Astrocyte (in vitro differentiated cells and primary cell): Measurements from ENCODE around the gene ZNF605. TPM values are rescaled to one million over a fixed set of nuclear protein-coding genes. Genes with fewer than 3 reads are reported as not detected.

Experiments used
- DNase-seq: peaks from one replicate; pipeline ENCODE4 v3.0.0-alpha.2; 2010; ENCODE audit warnings: low read depth
- FAIRE-seq: peaks from 2 replicates; lab custom pipeline; 2011; peaks lifted over from hg19 to GRCh38; lab: Jason Lieb, UNC
- H2AFZ ChIP-seq: 2 replicates; pipeline ENCODE4 v1.6.0; 2012; ENCODE audit warnings: low read depth, low read length, inconsistent platforms
- H3K27ac ChIP-seq: 2 replicates; pipeline ENCODE4 v1.5.1; 2011; ENCODE audit warnings: low read depth, low read length, inconsistent platforms
- H3K27me3 ChIP-seq: 2 replicates; pipeline ENCODE4 v1.6.0; 2011; ENCODE audit warnings: low read length, inconsistent platforms; ENCODE audit not compliant: insufficient read depth
- H3K36me3 ChIP-seq: 2 replicates; pipeline ENCODE4 v1.5.1; 2011; ENCODE audit warnings: low read length, inconsistent platforms; ENCODE audit not compliant: insufficient read depth
- H3K4me1 ChIP-seq: 2 replicates; pipeline ENCODE4 v1.5.1; 2011; ENCODE audit warnings: low read length, inconsistent platforms; ENCODE audit not compliant: insufficient read depth
- H3K4me2 ChIP-seq: 2 replicates; pipeline ENCODE4 v1.6.0; 2012; ENCODE audit warnings: low read length, inconsistent platforms
- H3K4me3 ChIP-seq: 2 replicates; pipeline ENCODE4 v1.5.1; 2011; ENCODE audit warnings: low read depth, mild to moderate bottlenecking, low read length, inconsistent platforms; ENCODE audit not compliant: insufficient read depth
- H3K79me2 ChIP-seq: 2 replicates; pipeline ENCODE4 v1.6.0; 2012; ENCODE audit warnings: mild to moderate bottlenecking, low read length, inconsistent platforms; ENCODE audit not compliant: insufficient read depth
- H3K9ac ChIP-seq: 2 replicates; pipeline ENCODE4 v1.6.0; 2012; ENCODE audit warnings: mild to moderate bottlenecking, low read length, inconsistent platforms
- H3K9me3 ChIP-seq: 2 replicates; pipeline ENCODE4 v1.5.1; 2012; ENCODE audit warnings: low read depth, mild to moderate bottlenecking, low read length, inconsistent platforms; ENCODE audit not compliant: insufficient read depth
- H4K20me1 ChIP-seq: 2 replicates; pipeline ENCODE4 v1.6.0; 2012; ENCODE audit warnings: low read length, inconsistent platforms; ENCODE audit not compliant: insufficient read depth
- H3K27ac Mint-ChIP-seq: one replicate; pipeline ENCODE4 v1.8.0; 2021; ENCODE audit warnings: mild to moderate bottlenecking, mixed read lengths; ENCODE audit not compliant: unreplicated experiment
- H3K27me3 Mint-ChIP-seq: one replicate; pipeline ENCODE4 v1.8.0; 2021; ENCODE audit warnings: low read depth, mixed read lengths; ENCODE audit not compliant: unreplicated experiment
- H3K36me3 Mint-ChIP-seq: one replicate; pipeline ENCODE4 v1.8.0; 2021; ENCODE audit warnings: low read depth, mixed read lengths; ENCODE audit not compliant: unreplicated experiment
- H3K4me1 Mint-ChIP-seq: one replicate; pipeline ENCODE4 v1.8.0; 2021; ENCODE audit warnings: low read depth, mixed read lengths; ENCODE audit not compliant: unreplicated experiment
- H3K4me3 Mint-ChIP-seq: one replicate; pipeline ENCODE4 v1.8.0; 2021; ENCODE audit warnings: mild to moderate bottlenecking, moderate library complexity, mixed read lengths; ENCODE audit not compliant: unreplicated experiment
- H3K9me3 Mint-ChIP-seq: one replicate; pipeline ENCODE4 v1.8.0; 2021; ENCODE audit warnings: mild to moderate bottlenecking, mixed read lengths; ENCODE audit not compliant: unreplicated experiment
- EZH2 ChIP-seq: IDR thresholded peaks from 2 replicates; pipeline ENCODE4 v1.6.1; 2012; ENCODE audit warnings: mild to moderate bottlenecking, low read length, inconsistent platforms; ENCODE audit not compliant: insufficient read depth
- total RNA-seq: library from RNA; stranded (reverse); gene quantifications from 2 replicates; pipeline ENCODE4 v1.2.1, GENCODE V29; 2021
- TF ChIP-seq, protein P1 (sequence below): IDR thresholded peaks from 2 replicates; pipeline ENCODE4 v1.5.1; 2011; ENCODE audit warnings: low read depth, mild to moderate bottlenecking, inconsistent platforms, low read length, moderate library complexity; ENCODE audit not compliant: insufficient read depth

Gene ZNF605
- total RNA-seq, 1 donor from 2014 or later: 16.2 TPM

DNA sequence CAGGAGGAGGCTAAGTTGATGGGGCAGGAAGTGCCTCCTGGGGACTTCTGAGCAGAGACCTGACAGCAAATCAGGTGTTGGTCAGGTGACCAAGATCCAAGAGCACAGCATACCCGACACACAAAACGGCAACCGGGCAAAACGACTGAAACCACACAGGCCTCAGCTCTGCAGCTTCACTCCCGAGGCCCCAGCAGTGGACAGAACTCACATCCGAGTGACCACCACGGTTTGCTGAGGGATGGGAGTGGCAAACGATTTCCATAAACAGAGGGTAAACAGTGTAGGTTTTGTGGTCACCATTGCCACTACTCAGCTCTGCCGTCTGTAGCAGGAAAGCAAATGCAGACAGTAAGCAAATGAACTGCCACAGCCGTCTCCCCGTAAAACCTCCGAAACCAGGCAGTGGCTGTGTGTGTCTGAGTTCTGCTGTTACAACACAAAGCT lies 83.1 kb downstream of the ZNF605 start:
- no peak overlapping the region for H3K4me2 ChIP-seq
- no peaks in the 10 kb centered on the region for H3K4me1 Mint-ChIP-seq
- peaks cover 29% of the 10 kb centered on the region for H3K36me3 Mint-ChIP-seq
- peaks cover 40% of the 10 kb centered on the region for H3K36me3 ChIP-seq
- H3K9me3 Mint-ChIP-seq: no peaks in the 10 kb centered on the region
- H3K4me3 Mint-ChIP-seq: no peak overlapping the region
- DNase-seq (no peak), FAIRE-seq (no peak)
- no peak for TF ChIP-seq EZH2
- TF ChIP-seq, protein P1, sequence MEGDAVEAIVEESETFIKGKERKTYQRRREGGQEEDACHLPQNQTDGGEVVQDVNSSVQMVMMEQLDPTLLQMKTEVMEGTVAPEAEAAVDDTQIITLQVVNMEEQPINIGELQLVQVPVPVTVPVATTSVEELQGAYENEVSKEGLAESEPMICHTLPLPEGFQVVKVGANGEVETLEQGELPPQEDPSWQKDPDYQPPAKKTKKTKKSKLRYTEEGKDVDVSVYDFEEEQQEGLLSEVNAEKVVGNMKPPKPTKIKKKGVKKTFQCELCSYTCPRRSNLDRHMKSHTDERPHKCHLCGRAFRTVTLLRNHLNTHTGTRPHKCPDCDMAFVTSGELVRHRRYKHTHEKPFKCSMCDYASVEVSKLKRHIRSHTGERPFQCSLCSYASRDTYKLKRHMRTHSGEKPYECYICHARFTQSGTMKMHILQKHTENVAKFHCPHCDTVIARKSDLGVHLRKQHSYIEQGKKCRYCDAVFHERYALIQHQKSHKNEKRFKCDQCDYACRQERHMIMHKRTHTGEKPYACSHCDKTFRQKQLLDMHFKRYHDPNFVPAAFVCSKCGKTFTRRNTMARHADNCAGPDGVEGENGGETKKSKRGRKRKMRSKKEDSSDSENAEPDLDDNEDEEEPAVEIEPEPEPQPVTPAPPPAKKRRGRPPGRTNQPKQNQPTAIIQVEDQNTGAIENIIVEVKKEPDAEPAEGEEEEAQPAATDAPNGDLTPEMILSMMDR: no peak
- H3K9ac ChIP-seq: no peak overlapping the region
- H3K4me3 ChIP-seq: no peak overlapping the region
- no peaks in the 10 kb centered on the region for H3K27me3 Mint-ChIP-seq
- H3K27ac Mint-ChIP-seq: no peak overlapping the region
- H3K27ac ChIP-seq: no peak overlapping the region
- no peaks in the 10 kb centered on the region for H3K9me3 ChIP-seq
- H4K20me1 ChIP-seq: peaks cover 30% of the 10 kb centered on the region
- no peak overlapping the region for H2AFZ ChIP-seq
- H3K79me2 ChIP-seq: peaks cover 14% of the 10 kb centered on the region
- no peaks in the 10 kb centered on the region for H3K27me3 ChIP-seq
- no peaks in the 10 kb centered on the region for H3K4me1 ChIP-seq

- peaks cover 29% of the 10 kb centered on the region for H4K20me1 ChIP-seq
- H3K9ac ChIP-seq: no peak overlapping the region
- H3K27me3 ChIP-seq: no peaks in the 10 kb centered on the region
- Mint-ChIP-seq H3K4me1 (no peaks in the 10 kb centered on the region), H3K27ac (no peak overlapping the region), H3K4me3 (no peak overlapping the region), H3K9me3 (no peaks in the 10 kb centered on the region), H3K36me3 (peaks cover 32% of the 10 kb centered on the region), H3K27me3 (no peaks in the 10 kb centered on the region)
- no peak overlapping the region for H2AFZ ChIP-seq
- H3K4me3 ChIP-seq: no peak overlapping the region
- DNase-seq (no peak), FAIRE-seq (no peak)
- H3K36me3 ChIP-seq: peaks cover 43% of the 10 kb centered on the region
- no peaks in the 10 kb centered on the region for H3K4me1 ChIP-seq
- H3K79me2 ChIP-seq: peaks cover 14% of the 10 kb centered on the region
- no peak for TF ChIP-seq EZH2
- TF ChIP-seq, protein P1: no peak
- no peak overlapping the region for H3K4me2 ChIP-seq
- H3K27ac ChIP-seq: no peak overlapping the region
- H3K9me3 ChIP-seq: no peaks in the 10 kb centered on the region
Observed at GRCh38 chr12:132872073-132872855, 83.8 kb downstream of the ZNF605 start.

GRCh38 chr12:132869551-132869950 lies 86.6 kb downstream of the ZNF605 start:
- peaks cover 9% of the 10 kb centered on the region for H3K4me1 Mint-ChIP-seq
- peaks cover 47% of the 10 kb centered on the region for H3K36me3 ChIP-seq

More at GRCh38 chr12:132869551-132869950, 86.6 kb downstream of the ZNF605 start:
- Histone ChIP-seq H4K20me1 (peaks cover 50% of the 10 kb centered on the region), H3K9me3 (no peaks in the 10 kb centered on the region), H3K4me2 (no peak overlapping the region), H3K4me1 (no peaks in the 10 kb centered on the region), H3K27me3 (no peaks in the 10 kb centered on the region), H3K9ac (no peak overlapping the region), H2AFZ (no peak overlapping the region), H3K4me3 (no peak overlapping the region), H3K79me2 (peaks cover 27% of the 10 kb centered on the region), H3K27ac (no peak overlapping the region)
- no peak overlapping the region for H3K4me3 Mint-ChIP-seq
- H3K27ac Mint-ChIP-seq: no peak overlapping the region
- FAIRE-seq (no peak), DNase-seq (no peak)
- peaks cover 44% of the 10 kb centered on the region for H3K36me3 Mint-ChIP-seq
- H3K9me3 Mint-ChIP-seq: no peaks in the 10 kb centered on the region
- no peaks in the 10 kb centered on the region for H3K27me3 Mint-ChIP-seq
- no peak for TF ChIP-seq EZH2
- TF ChIP-seq, protein P1: no peak
